ENCODE measurements around the gene AP1M1.

AP1M1 gene

GRCh38 chr19:16260812-16261161, 63.1 kb downstream of the AP1M1 start:
- TF ChIP-seq FOXM1 (IDR thresholded peaks at IDR 0.05; ENCODE audit: borderline replicate concordance, low read depth) = no peak
- no peak for TF ChIP-seq CREB1 (IDR thresholded peaks at IDR 0.05; ENCODE audit: low read depth)
- TF ChIP-seq RAD21 (IDR thresholded peaks at IDR 0.05; ENCODE audit: low read depth) = no peak
- TF ChIP-seq, protein P1, sequence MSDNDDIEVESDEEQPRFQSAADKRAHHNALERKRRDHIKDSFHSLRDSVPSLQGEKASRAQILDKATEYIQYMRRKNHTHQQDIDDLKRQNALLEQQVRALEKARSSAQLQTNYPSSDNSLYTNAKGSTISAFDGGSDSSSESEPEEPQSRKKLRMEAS (IDR thresholded peaks at IDR 0.05) = no peak
- TF ChIP-seq EP300 (IDR thresholded peaks at IDR 0.05; ENCODE audit: borderline replicate concordance) = no peak
- TF ChIP-seq ZBTB7A (IDR thresholded peaks at IDR 0.05; ENCODE audit: low read depth) = no peak
- no peak for TF ChIP-seq YY1 (IDR thresholded peaks at IDR 0.05; ENCODE audit: low read depth)
- TF ChIP-seq TEAD4 (IDR thresholded peaks at IDR 0.05) = no peak
- TF ChIP-seq, protein P2, sequence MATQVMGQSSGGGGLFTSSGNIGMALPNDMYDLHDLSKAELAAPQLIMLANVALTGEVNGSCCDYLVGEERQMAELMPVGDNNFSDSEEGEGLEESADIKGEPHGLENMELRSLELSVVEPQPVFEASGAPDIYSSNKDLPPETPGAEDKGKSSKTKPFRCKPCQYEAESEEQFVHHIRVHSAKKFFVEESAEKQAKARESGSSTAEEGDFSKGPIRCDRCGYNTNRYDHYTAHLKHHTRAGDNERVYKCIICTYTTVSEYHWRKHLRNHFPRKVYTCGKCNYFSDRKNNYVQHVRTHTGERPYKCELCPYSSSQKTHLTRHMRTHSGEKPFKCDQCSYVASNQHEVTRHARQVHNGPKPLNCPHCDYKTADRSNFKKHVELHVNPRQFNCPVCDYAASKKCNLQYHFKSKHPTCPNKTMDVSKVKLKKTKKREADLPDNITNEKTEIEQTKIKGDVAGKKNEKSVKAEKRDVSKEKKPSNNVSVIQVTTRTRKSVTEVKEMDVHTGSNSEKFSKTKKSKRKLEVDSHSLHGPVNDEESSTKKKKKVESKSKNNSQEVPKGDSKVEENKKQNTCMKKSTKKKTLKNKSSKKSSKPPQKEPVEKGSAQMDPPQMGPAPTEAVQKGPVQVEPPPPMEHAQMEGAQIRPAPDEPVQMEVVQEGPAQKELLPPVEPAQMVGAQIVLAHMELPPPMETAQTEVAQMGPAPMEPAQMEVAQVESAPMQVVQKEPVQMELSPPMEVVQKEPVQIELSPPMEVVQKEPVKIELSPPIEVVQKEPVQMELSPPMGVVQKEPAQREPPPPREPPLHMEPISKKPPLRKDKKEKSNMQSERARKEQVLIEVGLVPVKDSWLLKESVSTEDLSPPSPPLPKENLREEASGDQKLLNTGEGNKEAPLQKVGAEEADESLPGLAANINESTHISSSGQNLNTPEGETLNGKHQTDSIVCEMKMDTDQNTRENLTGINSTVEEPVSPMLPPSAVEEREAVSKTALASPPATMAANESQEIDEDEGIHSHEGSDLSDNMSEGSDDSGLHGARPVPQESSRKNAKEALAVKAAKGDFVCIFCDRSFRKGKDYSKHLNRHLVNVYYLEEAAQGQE (IDR thresholded peaks at IDR 0.05; ENCODE audit: low read depth) = no peak
- TF ChIP-seq TAF1 (IDR thresholded peaks at IDR 0.05; ENCODE audit: low read depth) = no peak
- TF ChIP-seq NFIC (IDR thresholded peaks at IDR 0.05) = no peak
- no peak for TF ChIP-seq TCF12 (IDR thresholded peaks at IDR 0.05; ENCODE audit: low read depth)
- no peak for TF ChIP-seq USF1 (IDR thresholded peaks at IDR 0.05)
- no peak for TF ChIP-seq CEBPB (IDR thresholded peaks at IDR 0.05)
- no peak for TF ChIP-seq EGR1 (IDR thresholded peaks at IDR 0.05)

- TF ChIP-seq TCF12 (IDR thresholded peaks at IDR 0.05; ENCODE audit: low read depth) (no peak), CREB1 (IDR thresholded peaks at IDR 0.05; ENCODE audit: low read depth) (no peak), EP300 (IDR thresholded peaks at IDR 0.05; ENCODE audit: borderline replicate concordance) (no peak), RAD21 (IDR thresholded peaks at IDR 0.05; ENCODE audit: low read depth) (no peak)
Observed at GRCh38 chr19:16261584-16262368, 64.1 kb downstream of the AP1M1 start.

DNA sequence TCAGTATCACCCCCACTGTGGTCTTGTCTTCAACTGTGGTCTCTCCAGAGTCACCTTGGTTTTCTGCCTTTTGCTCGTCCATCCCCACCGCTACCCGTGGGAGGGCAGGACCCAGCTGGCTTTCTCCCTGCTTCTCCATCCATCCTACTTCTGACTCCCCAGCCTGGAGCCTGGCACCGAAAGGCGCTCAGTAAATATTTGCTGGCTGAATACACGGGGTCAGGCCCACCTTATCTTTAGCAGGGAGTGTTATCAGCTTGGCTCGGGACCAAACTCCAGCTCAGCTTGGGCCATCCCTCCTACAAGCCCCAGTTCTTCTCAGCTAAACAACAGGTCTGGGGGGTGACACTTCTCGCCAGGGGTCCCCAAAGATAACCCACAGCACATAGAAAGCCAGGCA, 64.9 kb downstream of the AP1M1 start:
- TF ChIP-seq TCF12 (IDR thresholded peaks at IDR 0.05; ENCODE audit: low read depth) = no peak

- TF ChIP-seq CEBPB (IDR thresholded peaks at IDR 0.05) (no peak), TEAD4 (IDR thresholded peaks at IDR 0.05) (no peak), RAD21 (IDR thresholded peaks at IDR 0.05; ENCODE audit: low read depth) (no peak), ZBTB7A (IDR thresholded peaks at IDR 0.05; ENCODE audit: low read depth) (no peak), CREB1 (IDR thresholded peaks at IDR 0.05; ENCODE audit: low read depth) (no peak), NFIC (IDR thresholded peaks at IDR 0.05) (no peak), TCF12 (IDR thresholded peaks at IDR 0.05; ENCODE audit: low read depth) (no peak)
Observed at GRCh38 chr19:16263141-16263761, 65.5 kb downstream of the AP1M1 start.

DNA sequence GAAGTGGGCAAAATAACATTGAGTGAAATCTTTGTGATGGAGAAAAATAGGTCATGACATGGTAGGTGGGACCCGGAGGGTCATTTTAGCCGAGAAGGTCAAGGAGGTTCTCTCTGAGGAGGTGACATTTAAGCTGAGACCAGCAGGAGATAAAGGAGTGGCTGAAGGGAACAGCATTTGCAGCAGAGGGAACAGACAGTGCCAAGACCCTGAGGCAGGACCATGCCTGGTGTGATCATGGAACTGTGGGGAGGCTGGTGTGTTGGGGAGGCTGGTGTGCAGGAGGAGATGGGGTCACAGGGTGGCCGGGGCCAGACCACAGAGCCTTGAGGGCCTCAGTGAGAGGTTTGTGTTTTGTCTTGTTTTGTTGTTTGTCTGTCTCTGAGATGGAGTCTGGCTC, 67.5 kb downstream of the AP1M1 start:
- TF ChIP-seq NFIC (IDR thresholded peaks at IDR 0.05) = no peak
- no peak for TF ChIP-seq ZBTB7A (IDR thresholded peaks at IDR 0.05; ENCODE audit: low read depth)
- no peak for TF ChIP-seq TCF12 (IDR thresholded peaks at IDR 0.05; ENCODE audit: low read depth)
- TF ChIP-seq EGR1 (IDR thresholded peaks at IDR 0.05) = no peak
- TF ChIP-seq, protein P2 (IDR thresholded peaks at IDR 0.05; ENCODE audit: low read depth) = no peak
- TF ChIP-seq, protein P1 (IDR thresholded peaks at IDR 0.05) = no peak
- no peak for TF ChIP-seq FOXM1 (IDR thresholded peaks at IDR 0.05; ENCODE audit: borderline replicate concordance, low read depth)
- no peak for TF ChIP-seq CEBPB (IDR thresholded peaks at IDR 0.05)
- TF ChIP-seq TEAD4 (IDR thresholded peaks at IDR 0.05) = no peak
- no peak for TF ChIP-seq YY1 (IDR thresholded peaks at IDR 0.05; ENCODE audit: low read depth)
- TF ChIP-seq RAD21 (IDR thresholded peaks at IDR 0.05; ENCODE audit: low read depth) = no peak
- TF ChIP-seq USF1 (IDR thresholded peaks at IDR 0.05) = no peak
- no peak for TF ChIP-seq TAF1 (IDR thresholded peaks at IDR 0.05; ENCODE audit: low read depth)
- TF ChIP-seq CREB1 (IDR thresholded peaks at IDR 0.05; ENCODE audit: low read depth) = no peak

Measured in Ishikawa (cell line).